T-helper 17 cell (primary cell): ENCODE data around the gene MKRN3. TPM values are rescaled to one million over a fixed set of nuclear protein-coding genes. Genes with fewer than 3 reads are reported as not detected.

Source experiments
- ATAC-seq: fragments of 150-1000 bp; cut with Tn5 transposase; 2 replicates; pipeline ENCODE4 v1.10.0; 2021; ENCODE audit warnings: mild to moderate bottlenecking, moderate library complexity
- DNase-seq, 3 donors: peaks; one replicate each; pipeline versions ENCODE4 v3.0.0 to v3.0.0-alpha.2; 2020 to 2021
- H3K9me3 ChIP-seq: one replicate; pipeline ENCODE4 v1.7.0; 2013; ENCODE audit warnings: low read length, mild to moderate bottlenecking; ENCODE audit not compliant: control insufficient read depth, poor library complexity, severe bottlenecking
- H3K27ac Mint-ChIP-seq: one replicate; pipeline ENCODE4 v1.8.0; 2022; ENCODE audit warnings: mild to moderate bottlenecking, moderate library complexity, mixed read lengths
- H3K27me3 Mint-ChIP-seq: one replicate; pipeline ENCODE4 v1.8.0; 2022; ENCODE audit warnings: mixed read lengths
- H3K36me3 Mint-ChIP-seq: one replicate; pipeline ENCODE4 v1.8.0; 2022; ENCODE audit warnings: low read depth, mixed read lengths
- H3K4me1 Mint-ChIP-seq: one replicate; pipeline ENCODE4 v1.8.0; 2022; ENCODE audit warnings: mild to moderate bottlenecking, mixed read lengths
- H3K4me3 Mint-ChIP-seq: one replicate; pipeline ENCODE4 v1.8.0; 2022; ENCODE audit warnings: mild to moderate bottlenecking, moderate library complexity, mixed read lengths
- total RNA-seq, 4 donors: library from RNA in 2 of 4; stranded (reverse) in 2 of 4; gene quantifications; one replicate each; pipeline ENCODE4 v1.2.3 and lab custom pipeline; 2022 to 2026

The MKRN3 gene
- total RNA-seq (under 1 TPM; 0.55 to 0.86 TPM), total RNA-seq (lab: John Stamatoyannopoulos, UW) (3.4 to 3.5 reads per million in 2 donors)

DNA sequence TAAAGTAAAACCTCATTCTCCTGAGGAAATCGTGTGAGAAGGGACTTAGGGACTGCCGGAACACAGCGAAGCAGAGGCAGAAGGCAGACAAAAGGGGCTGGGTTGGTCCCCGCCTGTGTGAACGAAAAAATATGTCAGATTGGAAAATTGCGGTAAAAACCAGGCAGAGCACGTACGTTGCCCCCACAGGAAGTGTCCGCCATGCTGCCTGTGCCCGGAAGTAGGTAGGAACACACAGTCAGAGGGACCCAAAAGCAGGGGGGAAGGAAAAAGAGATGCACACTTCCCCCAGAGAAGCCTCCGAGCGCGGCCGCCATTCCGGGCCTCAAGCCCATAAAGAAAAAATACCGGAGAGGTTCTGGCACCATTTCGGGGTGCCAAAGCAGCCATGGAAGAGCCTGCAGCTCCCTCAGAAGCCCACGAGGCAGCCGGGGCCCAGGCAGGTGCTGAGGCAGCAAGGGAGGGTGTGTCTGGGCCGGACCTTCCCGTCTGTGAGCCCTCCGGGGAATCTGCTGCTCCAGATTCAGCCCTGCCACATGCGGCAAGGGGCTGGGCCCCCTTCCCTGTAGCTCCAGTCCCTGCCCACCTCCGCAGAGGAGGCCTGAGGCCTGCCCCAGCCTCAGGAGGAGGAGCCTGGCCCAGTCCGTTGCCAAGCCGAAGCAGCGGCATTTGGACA, at the start of gene MKRN3:
MKRN3 (plus strand) TSS at position 280 of the 676 bp plus-strand sequence; CDS start at position 389, 109 bp downstream.
- ATAC-seq (peak; percentile 18), DNase-seq (peak in 1 of 3 donors; percentile 11)
- peak within 1 kb of the TSS; percentile 6 for H3K27ac Mint-ChIP-seq
- no peaks in the 10 kb centered on the region for H3K4me1 Mint-ChIP-seq
- H3K9me3 ChIP-seq, result no peaks in the 10 kb centered on the region
- H3K4me3 Mint-ChIP-seq, result peak within 1 kb of the TSS; percentile 70
- H3K27me3 Mint-ChIP-seq, result peaks cover 7% of the 10 kb centered on the region
- peaks cover 2% of the 10 kb centered on the region for H3K36me3 Mint-ChIP-seq

DNA sequence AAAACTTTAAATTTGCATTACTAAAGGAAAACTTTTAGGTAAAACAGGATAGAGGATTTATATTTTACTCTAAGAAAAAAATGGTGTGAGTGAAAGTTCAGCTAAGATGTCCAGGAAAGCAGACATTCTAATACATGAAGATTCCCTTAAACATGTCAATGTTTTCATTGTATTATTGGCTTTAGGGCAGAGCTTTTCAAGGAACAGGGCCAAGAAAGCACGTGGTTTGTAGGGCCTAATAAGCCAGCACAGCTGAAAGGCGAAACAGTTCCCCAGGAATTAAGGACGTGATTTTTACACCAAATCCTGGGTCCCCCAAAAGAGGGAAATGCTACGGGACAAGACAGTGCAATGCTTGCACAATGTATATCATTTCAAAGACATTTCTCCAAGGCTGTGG, 48.6 kb upstream of the MKRN3 start:
- H3K27ac Mint-ChIP-seq, result no peak overlapping the region
- H3K36me3 Mint-ChIP-seq, result no peaks in the 10 kb centered on the region
- H3K4me3 Mint-ChIP-seq, result no peak overlapping the region
- no peak for ATAC-seq
- H3K27me3 Mint-ChIP-seq, result no peaks in the 10 kb centered on the region
- no peak for DNase-seq
- no peaks in the 10 kb centered on the region for H3K9me3 ChIP-seq
- no peaks in the 10 kb centered on the region for H3K4me1 Mint-ChIP-seq

DNA sequence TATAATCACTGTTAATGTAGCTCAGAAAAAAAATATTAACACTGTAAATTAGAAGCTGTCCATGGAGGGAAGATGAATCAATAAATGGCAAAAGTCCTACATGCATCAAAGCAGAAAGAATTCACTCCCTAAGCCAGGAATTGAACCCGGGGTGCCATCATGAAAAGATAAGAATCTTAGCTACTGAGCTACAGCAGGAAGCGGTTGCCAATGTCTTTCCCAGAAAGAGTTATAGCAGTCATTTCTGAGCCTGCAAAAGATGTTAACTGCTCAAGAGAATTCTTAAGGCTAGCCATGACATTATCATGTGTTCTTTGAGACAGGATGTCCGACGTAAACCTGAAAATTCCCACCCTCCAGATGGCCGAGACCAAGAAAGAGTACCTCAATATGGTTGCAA, 47.4 kb upstream of the MKRN3 start:
- DNase-seq (no peak), ATAC-seq (no peak)
- Mint-ChIP-seq H3K36me3 (no peaks in the 10 kb centered on the region), H3K4me3 (no peak overlapping the region), H3K27ac (no peak overlapping the region), H3K27me3 (no peaks in the 10 kb centered on the region), H3K4me1 (no peaks in the 10 kb centered on the region)
- no peaks in the 10 kb centered on the region for H3K9me3 ChIP-seq

DNA sequence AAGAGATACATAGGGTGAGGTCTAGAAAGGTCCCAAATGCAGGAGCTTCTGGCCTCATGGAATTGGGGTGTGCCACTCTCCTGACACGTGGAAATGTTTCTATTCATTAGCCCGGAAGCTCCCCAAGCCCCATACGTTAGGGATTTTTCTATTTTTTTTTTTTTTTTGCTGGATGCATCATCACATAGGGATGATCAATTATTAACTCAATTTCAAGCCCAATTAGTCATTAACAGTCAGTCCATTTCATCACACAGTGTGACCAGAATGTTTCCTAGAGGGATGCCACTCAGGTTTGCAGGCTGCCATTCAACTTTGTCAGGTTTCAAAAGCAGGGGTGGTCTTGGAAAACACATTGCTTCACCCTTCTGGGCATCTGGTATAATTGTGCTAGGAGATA, 40.7 kb upstream of the MKRN3 start:
- DNase-seq (no peak), ATAC-seq (no peak)
- no peak overlapping the region for H3K27ac Mint-ChIP-seq
- H3K4me3 Mint-ChIP-seq, result no peak overlapping the region
- H3K9me3 ChIP-seq, result no peaks in the 10 kb centered on the region
- H3K4me1 Mint-ChIP-seq, result no peaks in the 10 kb centered on the region
- H3K36me3 Mint-ChIP-seq, result no peaks in the 10 kb centered on the region
- no peaks in the 10 kb centered on the region for H3K27me3 Mint-ChIP-seq

DNA sequence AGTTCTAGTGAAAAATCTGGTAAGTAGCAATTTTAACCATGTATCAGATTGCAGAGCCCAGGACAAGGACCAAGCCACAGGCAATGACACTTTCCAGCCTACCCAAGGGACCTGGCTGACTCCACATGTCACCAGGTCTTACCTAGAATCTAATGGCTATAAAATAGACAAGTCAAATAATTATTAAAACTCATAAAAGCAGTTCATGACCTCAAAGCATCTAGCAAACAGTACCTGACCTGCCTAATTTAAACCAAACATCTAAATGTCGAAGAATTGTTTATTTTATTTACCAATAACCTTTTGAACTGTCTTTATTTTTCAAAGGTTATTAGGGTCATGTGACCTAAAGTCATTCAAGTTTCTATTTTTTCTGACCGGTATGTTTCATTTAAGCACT, 35.6 kb upstream of the MKRN3 start:
- Mint-ChIP-seq H3K36me3 (no peaks in the 10 kb centered on the region), H3K27ac (no peak overlapping the region), H3K27me3 (no peaks in the 10 kb centered on the region), H3K4me1 (no peaks in the 10 kb centered on the region), H3K4me3 (no peak overlapping the region)
- ATAC-seq (no peak), DNase-seq (no peak)
- H3K9me3 ChIP-seq, result no peaks in the 10 kb centered on the region

DNA sequence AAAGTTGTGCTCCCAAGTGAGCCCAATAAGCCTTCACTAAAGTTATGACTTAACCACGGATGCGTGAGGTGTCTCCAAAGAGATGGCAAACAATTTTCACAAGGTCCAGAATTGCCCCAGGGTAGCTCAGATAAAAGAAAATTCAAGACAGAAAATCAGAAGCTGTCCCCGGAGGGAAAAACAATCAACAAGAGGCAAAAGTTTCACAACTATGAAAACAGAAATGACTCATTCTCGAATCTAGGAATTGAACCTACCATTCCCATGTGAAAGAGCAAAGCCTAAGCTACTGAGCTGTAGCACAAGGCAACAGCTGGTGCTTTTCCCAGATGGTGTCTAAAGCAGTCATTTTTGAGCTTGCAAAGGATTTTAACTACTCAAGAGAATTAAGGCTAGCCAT, 33.5 kb upstream of the MKRN3 start:
- H3K27me3 Mint-ChIP-seq, result no peaks in the 10 kb centered on the region
- DNase-seq (no peak), ATAC-seq (no peak)
- no peaks in the 10 kb centered on the region for H3K4me1 Mint-ChIP-seq
- no peak overlapping the region for H3K4me3 Mint-ChIP-seq
- H3K36me3 Mint-ChIP-seq, result no peaks in the 10 kb centered on the region
- no peaks in the 10 kb centered on the region for H3K9me3 ChIP-seq
- H3K27ac Mint-ChIP-seq, result no peak overlapping the region

DNA sequence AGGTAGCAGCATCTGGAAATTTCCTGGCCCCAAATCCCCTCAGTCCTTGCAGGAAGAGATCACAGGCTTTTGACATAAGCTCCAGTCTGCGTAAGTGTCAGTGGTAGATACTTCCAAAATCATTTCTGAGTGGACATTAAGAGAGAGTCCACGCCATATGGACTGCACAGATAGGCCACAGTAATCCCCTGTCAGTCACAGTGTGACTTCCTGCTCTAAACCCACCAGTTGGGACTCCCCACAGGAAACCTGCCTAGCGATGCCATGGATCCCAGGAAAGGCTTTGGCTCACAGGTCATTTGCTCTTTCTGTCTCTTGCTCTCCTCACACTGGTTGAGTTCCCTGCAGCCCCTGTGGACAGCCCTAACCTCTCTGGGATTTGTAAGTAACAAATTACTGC, 28.8 kb upstream of the MKRN3 start:
- Mint-ChIP-seq H3K27ac (no peak overlapping the region), H3K4me3 (no peak overlapping the region), H3K4me1 (no peaks in the 10 kb centered on the region), H3K36me3 (no peaks in the 10 kb centered on the region), H3K27me3 (no peaks in the 10 kb centered on the region)
- no peak for DNase-seq
- ATAC-seq, result no peak
- H3K9me3 ChIP-seq, result no peaks in the 10 kb centered on the region

DNA sequence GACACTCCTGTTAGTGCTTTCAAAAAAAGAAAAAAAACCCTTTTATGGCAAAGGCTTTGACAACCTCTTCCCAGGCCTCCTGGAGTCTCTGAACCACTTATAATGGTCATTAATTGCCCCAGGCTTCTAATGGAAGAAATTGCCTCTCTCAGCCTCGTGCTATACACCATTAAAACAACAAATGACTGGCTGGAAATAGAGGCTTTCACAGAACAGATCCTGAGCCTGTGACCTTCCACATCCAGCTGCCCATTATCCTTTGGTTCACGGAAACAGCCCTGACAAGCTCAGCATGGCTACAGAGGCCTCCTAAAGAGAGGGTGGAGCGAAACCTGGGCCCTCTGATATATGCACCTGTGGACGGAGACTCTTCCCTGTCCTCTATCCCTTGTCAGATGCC, 26.8 kb upstream of the MKRN3 start:
- H3K27me3 Mint-ChIP-seq, result no peaks in the 10 kb centered on the region
- H3K4me1 Mint-ChIP-seq, result no peaks in the 10 kb centered on the region
- no peak overlapping the region for H3K4me3 Mint-ChIP-seq
- H3K36me3 Mint-ChIP-seq, result no peaks in the 10 kb centered on the region
- ATAC-seq (no peak), DNase-seq (no peak)
- H3K27ac Mint-ChIP-seq, result no peak overlapping the region
- H3K9me3 ChIP-seq, result no peaks in the 10 kb centered on the region

DNA sequence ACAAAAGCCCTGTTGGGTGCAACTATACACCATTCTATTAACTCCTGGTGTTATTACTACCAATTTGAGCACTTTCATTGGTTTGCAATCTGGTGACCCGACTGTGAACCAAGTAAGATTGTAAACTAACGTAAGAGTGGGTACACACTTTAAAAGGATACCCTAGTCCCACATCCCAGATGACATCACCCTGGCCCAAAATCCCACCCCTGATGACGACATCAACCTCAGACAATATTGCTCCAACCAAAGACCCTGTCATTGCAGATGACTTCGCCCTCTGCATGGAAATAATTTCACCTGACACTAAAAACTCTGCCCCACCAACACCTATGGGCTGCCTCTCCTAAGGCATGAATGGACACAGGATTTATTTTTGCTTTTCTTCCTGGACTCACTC, 25.6 kb upstream of the MKRN3 start:
- no peak overlapping the region for H3K4me3 Mint-ChIP-seq
- no peak overlapping the region for H3K27ac Mint-ChIP-seq
- H3K4me1 Mint-ChIP-seq, result no peaks in the 10 kb centered on the region
- H3K9me3 ChIP-seq, result no peaks in the 10 kb centered on the region
- H3K36me3 Mint-ChIP-seq, result no peaks in the 10 kb centered on the region
- ATAC-seq, result no peak
- DNase-seq, result no peak
- no peaks in the 10 kb centered on the region for H3K27me3 Mint-ChIP-seq

DNA sequence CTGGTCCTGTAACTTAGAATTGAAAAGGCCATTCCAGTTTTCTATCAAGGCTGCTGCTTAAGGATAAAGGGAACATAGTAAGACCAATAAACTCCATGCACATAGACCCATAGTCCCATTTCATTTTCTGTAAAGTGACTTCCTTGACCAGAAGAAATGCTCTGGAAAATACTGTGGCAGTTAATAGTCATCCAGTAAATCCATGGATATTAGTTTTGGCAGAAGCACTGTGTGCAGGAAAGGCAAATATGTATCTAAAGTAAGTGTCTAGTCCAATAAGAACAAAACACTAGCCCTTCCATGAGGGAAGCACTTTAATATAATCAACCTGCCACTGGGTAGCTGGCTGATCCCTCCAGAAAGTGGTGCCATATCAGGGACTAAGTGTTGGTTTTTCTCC, 19.3 kb upstream of the MKRN3 start:
- H3K4me3 Mint-ChIP-seq, result no peak overlapping the region
- no peaks in the 10 kb centered on the region for H3K36me3 Mint-ChIP-seq
- no peak for ATAC-seq
- no peak overlapping the region for H3K27ac Mint-ChIP-seq
- H3K27me3 Mint-ChIP-seq, result no peaks in the 10 kb centered on the region
- H3K9me3 ChIP-seq, result no peaks in the 10 kb centered on the region
- H3K4me1 Mint-ChIP-seq, result no peaks in the 10 kb centered on the region
- DNase-seq, result no peak

DNA sequence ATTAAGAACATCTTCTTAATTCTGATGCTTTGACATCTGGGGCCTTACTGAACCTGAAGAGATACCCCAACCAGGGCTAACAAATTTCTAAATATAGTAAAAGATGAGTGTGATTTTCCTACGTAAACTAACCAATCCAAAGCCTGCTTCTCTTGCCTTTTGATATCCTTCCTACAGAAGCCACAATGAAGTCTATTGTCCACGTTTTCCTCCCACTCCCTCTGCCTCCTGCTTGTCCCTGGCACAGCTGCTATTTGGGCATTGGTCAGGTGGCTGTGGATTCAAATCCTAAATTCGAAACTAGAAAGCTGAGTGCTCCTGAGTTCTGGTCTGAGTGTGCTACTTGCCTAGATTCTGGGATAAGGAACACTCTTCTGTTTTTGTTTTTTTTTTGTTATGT, 17.4 kb upstream of the MKRN3 start:
- no peak overlapping the region for H3K4me3 Mint-ChIP-seq
- no peak for ATAC-seq
- no peaks in the 10 kb centered on the region for H3K4me1 Mint-ChIP-seq
- no peaks in the 10 kb centered on the region for H3K36me3 Mint-ChIP-seq
- H3K27me3 Mint-ChIP-seq, result no peaks in the 10 kb centered on the region
- no peaks in the 10 kb centered on the region for H3K9me3 ChIP-seq
- no peak overlapping the region for H3K27ac Mint-ChIP-seq
- DNase-seq, result no peak

DNA sequence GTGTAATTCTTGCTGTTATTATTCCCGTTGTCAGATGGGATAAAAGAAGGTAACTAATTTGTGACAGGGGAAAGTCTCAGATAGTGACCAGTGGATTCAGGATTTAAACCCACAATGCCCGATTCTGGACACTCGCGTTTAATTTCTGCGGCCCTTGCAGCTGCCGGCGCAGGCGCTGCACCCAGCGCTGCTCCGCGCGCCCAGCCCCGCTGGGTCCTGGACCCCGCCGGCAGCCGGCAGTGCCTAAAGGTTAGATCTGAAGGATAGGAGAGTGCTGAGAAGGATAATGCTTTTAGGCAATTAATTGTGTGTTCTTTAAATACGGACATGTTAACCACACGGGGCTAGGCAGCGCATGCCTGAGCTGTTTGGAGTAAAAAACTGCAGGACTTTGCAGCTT, 3.6 kb upstream of the MKRN3 start:
- no peak for DNase-seq
- H3K27me3 Mint-ChIP-seq, result peaks cover 7% of the 10 kb centered on the region
- H3K9me3 ChIP-seq, result no peaks in the 10 kb centered on the region
- H3K4me3 Mint-ChIP-seq, result no peak overlapping the region
- ATAC-seq, result no peak
- no peak overlapping the region for H3K27ac Mint-ChIP-seq
- H3K36me3 Mint-ChIP-seq, result peaks cover 2% of the 10 kb centered on the region
- H3K4me1 Mint-ChIP-seq, result no peaks in the 10 kb centered on the region

DNA sequence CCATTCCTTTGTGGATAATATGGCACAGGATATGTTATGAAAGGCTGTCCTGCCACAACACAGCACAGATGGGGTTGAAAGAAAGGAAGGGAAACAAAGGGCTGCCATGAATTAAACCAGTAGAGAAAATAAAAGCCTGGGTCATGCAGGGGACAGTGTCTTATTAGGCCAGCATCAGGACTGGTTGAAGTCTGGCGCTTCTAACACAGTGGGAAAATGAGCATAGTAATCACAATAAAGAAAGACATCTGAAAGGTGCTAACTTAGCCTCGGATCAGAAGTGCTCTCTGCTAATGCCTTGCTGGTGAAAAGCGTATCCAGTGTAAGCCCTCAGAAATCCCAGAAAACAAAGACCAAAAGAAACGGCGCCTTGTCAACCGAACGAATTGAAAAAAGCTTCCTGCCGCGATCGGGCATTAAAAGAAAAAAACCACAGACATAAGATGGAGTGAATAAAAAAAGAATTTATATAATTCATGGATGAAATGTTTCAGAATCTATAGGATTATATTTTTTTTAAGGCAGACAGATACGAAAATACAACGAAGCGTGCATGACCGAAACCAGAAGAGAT, 566 bp upstream of the MKRN3 start:
- no peak for ATAC-seq
- H3K9me3 ChIP-seq, result no peaks in the 10 kb centered on the region
- Mint-ChIP-seq H3K36me3 (peaks cover 2% of the 10 kb centered on the region), H3K4me3 (no peak overlapping the region), H3K27me3 (peaks cover 7% of the 10 kb centered on the region), H3K27ac (no peak overlapping the region), H3K4me1 (no peaks in the 10 kb centered on the region)
- DNase-seq, result no peak

DNA sequence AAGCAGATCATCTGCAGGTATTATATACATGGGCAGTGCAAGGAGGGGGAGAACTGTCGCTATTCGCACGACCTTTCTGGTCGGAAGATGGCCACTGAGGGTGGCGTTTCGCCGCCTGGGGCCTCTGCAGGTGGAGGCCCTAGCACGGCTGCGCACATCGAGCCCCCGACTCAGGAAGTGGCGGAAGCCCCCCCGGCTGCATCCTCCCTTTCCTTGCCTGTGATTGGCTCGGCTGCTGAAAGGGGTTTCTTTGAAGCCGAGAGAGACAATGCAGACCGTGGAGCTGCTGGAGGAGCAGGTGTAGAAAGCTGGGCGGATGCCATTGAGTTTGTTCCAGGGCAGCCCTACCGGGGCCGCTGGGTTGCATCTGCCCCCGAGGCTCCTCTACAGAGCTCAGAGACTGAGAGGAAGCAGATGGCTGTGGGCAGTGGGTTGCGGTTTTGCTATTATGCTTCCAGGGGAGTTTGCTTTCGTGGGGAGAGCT, 639 bp downstream of the MKRN3 start:
- Mint-ChIP-seq H3K27ac (peak overlapping the region; percentile 6), H3K36me3 (peaks cover 2% of the 10 kb centered on the region), H3K4me3 (peak overlapping the region; percentile 59), H3K27me3 (peaks cover 1% of the 10 kb centered on the region), H3K4me1 (no peaks in the 10 kb centered on the region)
- ATAC-seq (peak; percentile 42), DNase-seq (peak; percentile 5 to 19 (median 11))
- no peaks in the 10 kb centered on the region for H3K9me3 ChIP-seq
